ENCODE measurements around the gene CELA2A.

CELA2A gene

GRCh38 chr1:15442759-15443158, 13.8 kb upstream of the CELA2A start:
- Histone ChIP-seq H3K9me3 (ENCODE audit: control insufficient read depth in 1 of 2, low read length in 2 of 2) (no peaks in the 10 kb centered on the region), H3K4me3 (ENCODE audit: low read depth in 1 of 2, low read length in 2 of 2) (no peak overlapping the region), H3K27ac (ENCODE audit: low read depth, low read length) (no peak overlapping the region)

GRCh38 chr1:15443281-15443680, 13.3 kb upstream of the CELA2A start:
- Histone ChIP-seq H3K27ac (ENCODE audit: low read depth, low read length) (no peak overlapping the region), H3K27me3 (ENCODE audit: control insufficient read depth in 1 of 2, insufficient read depth in 2 of 2, low read length in 2 of 2) (no peaks in the 10 kb centered on the region), H3K9ac (ENCODE audit: low read depth in 1 of 2, low read length in 2 of 2) (no peak overlapping the region), H3K36me3 (ENCODE audit: control insufficient read depth in 1 of 2, insufficient read depth in 2 of 2, low read length in 2 of 2) (no peaks in the 10 kb centered on the region), H3K4me1 (ENCODE audit: control insufficient read depth in 1 of 2, insufficient read depth in 2 of 2, low read length in 2 of 2) (no peaks in the 10 kb centered on the region), H3K9me3 (ENCODE audit: control insufficient read depth in 1 of 2, low read length in 2 of 2) (no peaks in the 10 kb centered on the region), H3K4me3 (ENCODE audit: low read depth in 1 of 2, low read length in 2 of 2) (no peak overlapping the region)

More at GRCh38 chr1:15442759-15443158, 13.8 kb upstream of the CELA2A start:
- Histone ChIP-seq H3K27me3 (ENCODE audit: control insufficient read depth in 1 of 2, insufficient read depth in 2 of 2, low read length in 2 of 2) (no peaks in the 10 kb centered on the region), H3K4me1 (ENCODE audit: control insufficient read depth in 1 of 2, insufficient read depth in 2 of 2, low read length in 2 of 2) (no peaks in the 10 kb centered on the region), H3K36me3 (ENCODE audit: control insufficient read depth in 1 of 2, insufficient read depth in 2 of 2, low read length in 2 of 2) (no peaks in the 10 kb centered on the region), H3K9ac (ENCODE audit: low read depth in 1 of 2, low read length in 2 of 2) (no peak overlapping the region)

- Histone ChIP-seq H3K9me3 (ENCODE audit: control insufficient read depth in 1 of 2, low read length in 2 of 2) (no peaks in the 10 kb centered on the region), H3K27me3 (ENCODE audit: control insufficient read depth in 1 of 2, insufficient read depth in 2 of 2, low read length in 2 of 2) (no peaks in the 10 kb centered on the region), H3K4me3 (ENCODE audit: low read depth in 1 of 2, low read length in 2 of 2) (no peak overlapping the region), H3K27ac (ENCODE audit: low read depth, low read length) (no peak overlapping the region), H3K9ac (ENCODE audit: low read depth in 1 of 2, low read length in 2 of 2) (no peak overlapping the region), H3K4me1 (ENCODE audit: control insufficient read depth in 1 of 2, insufficient read depth in 2 of 2, low read length in 2 of 2) (no peaks in the 10 kb centered on the region), H3K36me3 (ENCODE audit: control insufficient read depth in 1 of 2, insufficient read depth in 2 of 2, low read length in 2 of 2) (no peaks in the 10 kb centered on the region)
These were observed 11.8 kb upstream of the CELA2A start for GRCh38 chr1:15444468-15445389.

GRCh38 chr1:15445390-15446122, 11.0 kb upstream of the CELA2A start:
- Histone ChIP-seq H3K36me3 (ENCODE audit: control insufficient read depth in 1 of 2, insufficient read depth in 2 of 2, low read length in 2 of 2) (no peaks in the 10 kb centered on the region), H3K27ac (ENCODE audit: low read depth, low read length) (no peak overlapping the region), H3K27me3 (ENCODE audit: control insufficient read depth in 1 of 2, insufficient read depth in 2 of 2, low read length in 2 of 2) (no peaks in the 10 kb centered on the region), H3K9me3 (ENCODE audit: control insufficient read depth in 1 of 2, low read length in 2 of 2) (no peaks in the 10 kb centered on the region), H3K4me3 (ENCODE audit: low read depth in 1 of 2, low read length in 2 of 2) (no peak overlapping the region), H3K9ac (ENCODE audit: low read depth in 1 of 2, low read length in 2 of 2) (no peak overlapping the region), H3K4me1 (ENCODE audit: control insufficient read depth in 1 of 2, insufficient read depth in 2 of 2, low read length in 2 of 2) (no peaks in the 10 kb centered on the region)

- Histone ChIP-seq H3K36me3 (ENCODE audit: control insufficient read depth in 1 of 2, insufficient read depth in 2 of 2, low read length in 2 of 2) (no peaks in the 10 kb centered on the region), H3K9me3 (ENCODE audit: control insufficient read depth in 1 of 2, low read length in 2 of 2) (no peaks in the 10 kb centered on the region), H3K4me1 (ENCODE audit: control insufficient read depth in 1 of 2, insufficient read depth in 2 of 2, low read length in 2 of 2) (no peaks in the 10 kb centered on the region), H3K27ac (ENCODE audit: low read depth, low read length) (no peak overlapping the region), H3K4me3 (ENCODE audit: low read depth in 1 of 2, low read length in 2 of 2) (no peak overlapping the region), H3K9ac (ENCODE audit: low read depth in 1 of 2, low read length in 2 of 2) (no peak overlapping the region), H3K27me3 (ENCODE audit: control insufficient read depth in 1 of 2, insufficient read depth in 2 of 2, low read length in 2 of 2) (no peaks in the 10 kb centered on the region)
These were observed 10.3 kb upstream of the CELA2A start for GRCh38 chr1:15446212-15446611.

GRCh38 chr1:15448877-15449462, 7.6 kb upstream of the CELA2A start:
- Histone ChIP-seq H3K9me3 (ENCODE audit: control insufficient read depth in 1 of 2, low read length in 2 of 2) (no peaks in the 10 kb centered on the region), H3K36me3 (ENCODE audit: control insufficient read depth in 1 of 2, insufficient read depth in 2 of 2, low read length in 2 of 2) (no peaks in the 10 kb centered on the region), H3K9ac (ENCODE audit: low read depth in 1 of 2, low read length in 2 of 2) (no peak overlapping the region), H3K27me3 (ENCODE audit: control insufficient read depth in 1 of 2, insufficient read depth in 2 of 2, low read length in 2 of 2) (no peaks in the 10 kb centered on the region), H3K4me3 (ENCODE audit: low read depth in 1 of 2, low read length in 2 of 2) (no peak overlapping the region), H3K4me1 (ENCODE audit: control insufficient read depth in 1 of 2, insufficient read depth in 2 of 2, low read length in 2 of 2) (no peaks in the 10 kb centered on the region), H3K27ac (ENCODE audit: low read depth, low read length) (no peak overlapping the region)

GRCh38 chr1:15449567-15449966, 7.0 kb upstream of the CELA2A start:
- Histone ChIP-seq H3K27me3 (ENCODE audit: control insufficient read depth in 1 of 2, insufficient read depth in 2 of 2, low read length in 2 of 2) (no peaks in the 10 kb centered on the region), H3K9me3 (ENCODE audit: control insufficient read depth in 1 of 2, low read length in 2 of 2) (no peaks in the 10 kb centered on the region), H3K4me3 (ENCODE audit: low read depth in 1 of 2, low read length in 2 of 2) (no peak overlapping the region), H3K4me1 (ENCODE audit: control insufficient read depth in 1 of 2, insufficient read depth in 2 of 2, low read length in 2 of 2) (no peaks in the 10 kb centered on the region), H3K36me3 (ENCODE audit: control insufficient read depth in 1 of 2, insufficient read depth in 2 of 2, low read length in 2 of 2) (no peaks in the 10 kb centered on the region), H3K27ac (ENCODE audit: low read depth, low read length) (no peak overlapping the region), H3K9ac (ENCODE audit: low read depth in 1 of 2, low read length in 2 of 2) (no peak overlapping the region)

GRCh38 chr1:15451014-15451722, 5.4 kb upstream of the CELA2A start:
- Histone ChIP-seq H3K36me3 (ENCODE audit: control insufficient read depth in 1 of 2, insufficient read depth in 2 of 2, low read length in 2 of 2) (no peaks in the 10 kb centered on the region), H3K9ac (ENCODE audit: low read depth in 1 of 2, low read length in 2 of 2) (no peak overlapping the region), H3K27me3 (ENCODE audit: control insufficient read depth in 1 of 2, insufficient read depth in 2 of 2, low read length in 2 of 2) (no peaks in the 10 kb centered on the region), H3K4me1 (ENCODE audit: control insufficient read depth in 1 of 2, insufficient read depth in 2 of 2, low read length in 2 of 2) (no peaks in the 10 kb centered on the region), H3K27ac (ENCODE audit: low read depth, low read length) (no peak overlapping the region), H3K4me3 (ENCODE audit: low read depth in 1 of 2, low read length in 2 of 2) (no peak overlapping the region), H3K9me3 (ENCODE audit: control insufficient read depth in 1 of 2, low read length in 2 of 2) (no peaks in the 10 kb centered on the region)

- Histone ChIP-seq H3K36me3 (ENCODE audit: control insufficient read depth in 1 of 2, insufficient read depth in 2 of 2, low read length in 2 of 2) (no peaks in the 10 kb centered on the region), H3K27me3 (ENCODE audit: control insufficient read depth in 1 of 2, insufficient read depth in 2 of 2, low read length in 2 of 2) (no peaks in the 10 kb centered on the region), H3K9me3 (ENCODE audit: control insufficient read depth in 1 of 2, low read length in 2 of 2) (no peaks in the 10 kb centered on the region), H3K4me1 (ENCODE audit: control insufficient read depth in 1 of 2, insufficient read depth in 2 of 2, low read length in 2 of 2) (no peaks in the 10 kb centered on the region), H3K4me3 (ENCODE audit: low read depth in 1 of 2, low read length in 2 of 2) (no peak overlapping the region), H3K27ac (ENCODE audit: low read depth, low read length) (no peak overlapping the region), H3K9ac (ENCODE audit: low read depth in 1 of 2, low read length in 2 of 2) (no peak overlapping the region)
These were observed 4.3 kb upstream of the CELA2A start for GRCh38 chr1:15452216-15452615.
